ENCODE data around the gene MMP21. TPM values are rescaled to one million over a fixed set of nuclear protein-coding genes. Genes with fewer than 3 reads are reported as not detected.

Gene MMP21
- total RNA-seq, 1 experiment from 2014 or later = not detected

GRCh38 chr10:125781374-125781773, 5.8 kb upstream of the MMP21 start:
- Histone ChIP-seq H3K27ac (no peak overlapping the region), H3K4me1 (replicated peaks) (peaks cover 14% of the 10 kb centered on the region), H3K4me3 (no peak overlapping the region), H3K27me3 (replicated peaks) (no peaks in the 10 kb centered on the region), H3K36me3 (peaks cover 5% of the 10 kb centered on the region; the same call in 1 of the 2 replicates), H3K9me3 (replicated peaks) (no peaks in the 10 kb centered on the region)
- no peak for DNase-seq (ENCODE audit: low read depth in 1 of 2, low spot score in 2 of 2)

GRCh38 chr10:125779403-125780327, 4.0 kb upstream of the MMP21 start:
- Histone ChIP-seq H3K27ac (no peak overlapping the region), H3K9me3 (replicated peaks) (no peaks in the 10 kb centered on the region), H3K27me3 (replicated peaks) (no peaks in the 10 kb centered on the region), H3K4me1 (replicated peaks) (no peaks in the 10 kb centered on the region), H3K4me3 (no peak overlapping the region), H3K36me3 (no peaks in the 10 kb centered on the region)
- DNase-seq (ENCODE audit: low read depth in 1 of 2, low spot score in 2 of 2) = no peak

GRCh38 chr10:125778556-125778955, 2.9 kb upstream of the MMP21 start:
- no peak for DNase-seq (ENCODE audit: low read depth in 1 of 2, low spot score in 2 of 2)
- H3K27me3 ChIP-seq (replicated peaks) = no peaks in the 10 kb centered on the region

GRCh38 chr10:125777806-125778205, 2.2 kb upstream of the MMP21 start:
- Histone ChIP-seq H3K4me1 (replicated peaks) (no peaks in the 10 kb centered on the region), H3K27me3 (replicated peaks) (no peaks in the 10 kb centered on the region), H3K9me3 (replicated peaks) (no peaks in the 10 kb centered on the region), H3K27ac (no peak overlapping the region), H3K4me3 (no peak overlapping the region), H3K36me3 (no peaks in the 10 kb centered on the region)
- DNase-seq (ENCODE audit: low read depth in 1 of 2, low spot score in 2 of 2) = no peak

More at GRCh38 chr10:125778556-125778955, 2.9 kb upstream of the MMP21 start:
- Histone ChIP-seq H3K4me3 (no peak overlapping the region), H3K4me1 (replicated peaks) (no peaks in the 10 kb centered on the region), H3K36me3 (no peaks in the 10 kb centered on the region), H3K27ac (no peak overlapping the region), H3K9me3 (replicated peaks) (no peaks in the 10 kb centered on the region)

GRCh38 chr10:125774581-125775191, 935 bp downstream of the MMP21 start:
- DNase-seq (ENCODE audit: low read depth in 1 of 2, low spot score in 2 of 2) = no peak
- Histone ChIP-seq H3K36me3 (no peaks in the 10 kb centered on the region), H3K27ac (no peak overlapping the region), H3K4me3 (no peak overlapping the region), H3K9me3 (replicated peaks) (no peaks in the 10 kb centered on the region), H3K4me1 (replicated peaks) (no peaks in the 10 kb centered on the region), H3K27me3 (replicated peaks) (no peaks in the 10 kb centered on the region)

- Histone ChIP-seq H3K4me1 (replicated peaks) (no peaks in the 10 kb centered on the region), H3K27me3 (replicated peaks) (no peaks in the 10 kb centered on the region), H3K36me3 (peaks cover 2% of the 10 kb centered on the region; the same call in 1 of the 2 replicates), H3K27ac (no peak overlapping the region), H3K9me3 (replicated peaks) (no peaks in the 10 kb centered on the region), H3K4me3 (no peak overlapping the region)
- no peak for DNase-seq (ENCODE audit: low read depth in 1 of 2, low spot score in 2 of 2)
Observed at GRCh38 chr10:125773687-125774543, 1.7 kb downstream of the MMP21 start.

- H3K4me1 ChIP-seq (replicated peaks) = no peaks in the 10 kb centered on the region
- H3K27me3 ChIP-seq (replicated peaks) = no peaks in the 10 kb centered on the region
- no peaks in the 10 kb centered on the region for H3K9me3 ChIP-seq (replicated peaks)
- no peak overlapping the region for H3K27ac ChIP-seq
- H3K4me3 ChIP-seq = no peak overlapping the region
- no peak for DNase-seq (ENCODE audit: low read depth in 1 of 2, low spot score in 2 of 2)
- peaks cover 5% of the 10 kb centered on the region; the same call in 1 of the 2 replicates for H3K36me3 ChIP-seq
Observed at GRCh38 chr10:125772864-125773180, 2.8 kb downstream of the MMP21 start.

GRCh38 chr10:125772112-125772863, 3.3 kb downstream of the MMP21 start:
- peaks cover 5% of the 10 kb centered on the region; the same call in 1 of the 2 replicates for H3K36me3 ChIP-seq
- no peaks in the 10 kb centered on the region for H3K9me3 ChIP-seq (replicated peaks)
- H3K4me3 ChIP-seq = no peak overlapping the region
- H3K27me3 ChIP-seq (replicated peaks) = no peaks in the 10 kb centered on the region
- no peak overlapping the region for H3K27ac ChIP-seq
- DNase-seq (ENCODE audit: low read depth in 1 of 2, low spot score in 2 of 2) = no peak
- no peaks in the 10 kb centered on the region for H3K4me1 ChIP-seq (replicated peaks)

- no peak overlapping the region for H3K4me3 ChIP-seq
- no peaks in the 10 kb centered on the region for H3K27me3 ChIP-seq (replicated peaks)
- H3K9me3 ChIP-seq (replicated peaks) = no peaks in the 10 kb centered on the region
- no peaks in the 10 kb centered on the region for H3K4me1 ChIP-seq (replicated peaks)
- DNase-seq (ENCODE audit: low read depth in 1 of 2, low spot score in 2 of 2) = no peak
- peaks cover 10% of the 10 kb centered on the region for H3K36me3 ChIP-seq
- H3K27ac ChIP-seq = no peak overlapping the region
Observed at GRCh38 chr10:125770844-125771243, 4.8 kb downstream of the MMP21 start.

- Histone ChIP-seq H3K4me3 (no peak overlapping the region), H3K36me3 (peaks cover 25% of the 10 kb centered on the region)
Observed at GRCh38 chr10:125769175-125769574, 6.4 kb downstream of the MMP21 start.

GRCh38 chr10:125768219-125768855, 7.3 kb downstream of the MMP21 start:
- no peak for DNase-seq (ENCODE audit: low read depth in 1 of 2, low spot score in 2 of 2)
- Histone ChIP-seq H3K36me3 (peaks cover 33% of the 10 kb centered on the region), H3K27me3 (replicated peaks) (no peaks in the 10 kb centered on the region), H3K27ac (no peak overlapping the region), H3K9me3 (replicated peaks) (no peaks in the 10 kb centered on the region), H3K4me1 (replicated peaks) (no peaks in the 10 kb centered on the region), H3K4me3 (no peak overlapping the region)

More at GRCh38 chr10:125769175-125769574, 6.4 kb downstream of the MMP21 start:
- Histone ChIP-seq H3K27me3 (replicated peaks) (no peaks in the 10 kb centered on the region), H3K4me1 (replicated peaks) (no peaks in the 10 kb centered on the region), H3K9me3 (replicated peaks) (no peaks in the 10 kb centered on the region), H3K27ac (no peak overlapping the region)
- DNase-seq (ENCODE audit: low read depth in 1 of 2, low spot score in 2 of 2) = no peak

GRCh38 chr10:125766511-125766910, 9.1 kb downstream of the MMP21 start:
- Histone ChIP-seq H3K36me3 (peaks cover 47% of the 10 kb centered on the region), H3K27me3 (replicated peaks) (no peaks in the 10 kb centered on the region), H3K4me1 (replicated peaks) (no peaks in the 10 kb centered on the region), H3K4me3 (no peak overlapping the region), H3K27ac (no peak overlapping the region), H3K9me3 (replicated peaks) (no peaks in the 10 kb centered on the region)
- no peak for DNase-seq (ENCODE audit: low read depth in 1 of 2, low spot score in 2 of 2)

- Histone ChIP-seq H3K4me3 (no peak overlapping the region), H3K9me3 (replicated peaks) (no peaks in the 10 kb centered on the region), H3K27me3 (replicated peaks) (no peaks in the 10 kb centered on the region), H3K4me1 (replicated peaks) (no peaks in the 10 kb centered on the region), H3K36me3 (peaks cover 54% of the 10 kb centered on the region), H3K27ac (no peak overlapping the region)
- no peak for DNase-seq (ENCODE audit: low read depth in 1 of 2, low spot score in 2 of 2)
Observed at GRCh38 chr10:125765835-125766234, 9.8 kb downstream of the MMP21 start.

All from SJSA1 (cell line).